Stimulated activated CD4-positive, alpha-beta T cell treated with anti-CD3 and anti-CD28 coated beads, TNF-alpha, amount 100 ng/mL, for 1 hour (primary cell): ENCODE results near the gene MTFR2.
"Not testable (repeated sequence)": the region's sequence is repeated elsewhere in the genome, so short reads cannot be mapped to it uniquely, and the experiment has no call there.

Experiments
- DNase-seq, 3 donors: peaks; one replicate each; pipeline ENCODE4 v3.0.0-alpha.2; 2020; ENCODE audit warnings: low read depth in 3 of 3, low spot score in 1 of 3

The MTFR2 gene

GRCh38 chr6:136236466-136237293 lies 13.4 kb downstream of the MTFR2 start:
- no peak for DNase-seq

GRCh38 chr6:136235233-136235564 lies 14.9 kb downstream of the MTFR2 start:
- no peak for DNase-seq

GRCh38 chr6:136232701-136233100 lies 17.4 kb downstream of the MTFR2 start:
- no peak for DNase-seq

- DNase-seq = no peak
These were observed 19.8 kb downstream of the MTFR2 start for GRCh38 chr6:136230219-136230853.

- no peak for DNase-seq
These were observed 21.3 kb downstream of the MTFR2 start for GRCh38 chr6:136228814-136229213.

GRCh38 chr6:136226674-136227377 lies 23.3 kb downstream of the MTFR2 start:
- no peak for DNase-seq

GRCh38 chr6:136226027-136226673 lies 24.0 kb downstream of the MTFR2 start:
- peak in 2 of 3 donors; percentile 29 to 33 for DNase-seq

- no peak for DNase-seq
These were observed 24.6 kb downstream of the MTFR2 start for GRCh38 chr6:136225496-136225895.

- DNase-seq = not testable (repeated sequence)
These were observed 25.1 kb downstream of the MTFR2 start for GRCh38 chr6:136224974-136225373.

- no peak for DNase-seq
These were observed 33.4 kb downstream of the MTFR2 start for GRCh38 chr6:136216503-136217401.

GRCh38 chr6:136213853-136214252 lies 36.3 kb downstream of the MTFR2 start:
- no peak for DNase-seq

GRCh38 chr6:136213012-136213539 lies 37.0 kb downstream of the MTFR2 start:
- no peak for DNase-seq

- DNase-seq = no peak
These were observed 37.5 kb downstream of the MTFR2 start for GRCh38 chr6:136212608-136213007.

- no peak for DNase-seq
These were observed 39.5 kb downstream of the MTFR2 start for GRCh38 chr6:136210398-136211165.

- DNase-seq = no peak
These were observed 40.6 kb downstream of the MTFR2 start for GRCh38 chr6:136209496-136209895.

- DNase-seq = no peak
These were observed 41.3 kb downstream of the MTFR2 start for GRCh38 chr6:136208783-136209182.

- no peak for DNase-seq
These were observed 48.4 kb downstream of the MTFR2 start for GRCh38 chr6:136201732-136202131.

GRCh38 chr6:136192902-136193301 lies 57.2 kb downstream of the MTFR2 start:
- DNase-seq = no peak

GRCh38 chr6:136191606-136192312 lies 58.4 kb downstream of the MTFR2 start:
- DNase-seq = no peak
